HCT116 (cell line): ENCODE measurements around the gene MCM8. TPM values are rescaled to one million over a fixed set of nuclear protein-coding genes. Genes with fewer than 3 reads are reported as not detected.

Source experiments
- ATAC-seq: fragments of 200-7000 bp; cut with Tn5 transposase; 2 replicates; pipeline ENCODE4 v1.9.1; 2020; ENCODE audit warnings: mild to moderate bottlenecking, moderate library complexity
- BruUV-seq: library from RNA; stranded (reverse); fragments of 400-500 nt; replicated peaks from 2 replicates; lab custom pipeline; 2021; lab: Mats Ljungman, UMichigan
- CTCF ChIA-PET: fragments of 300-600 bp; sonication (Branson Sonifier 250); formaldehyde crosslinking; loops from one replicate; lab custom pipeline; 2021; ENCODE audit warnings: antibody characterized with exemption; lab: Charles Lee
- POLR2A ChIA-PET: fragments of 300-600, 350-600 bp; sonication (Branson Sonifier 250); formaldehyde crosslinking; loops from one replicate; lab custom pipeline; 2021; ENCODE audit warnings: antibody characterized with exemption; lab: Charles Lee
- RAD21 ChIA-PET, 2 experiments: fragments of 300-600 bp; sonication (Branson Sonifier 250); formaldehyde crosslinking; loops; one replicate each; lab custom pipeline; 2023; ENCODE audit warnings: low total read pairs in 2 of 2; ENCODE audit not compliant: uncharacterized antibody in 2 of 2, unreplicated experiment in 2 of 2, low non-redundant PET in 1 of 2; lab: Charles Lee
- DNase-seq: peaks from one replicate; pipeline ENCODE4 v3.0.0-alpha.2; 2010; ENCODE audit warnings: low read depth, low spot score
- H2AFZ ChIP-seq: fragments of 200-600 bp; shearing (Covaris generic), sonication (generic); 2 replicates; pipeline ENCODE4 v1.6.1; 2017; ENCODE audit warnings: low read depth, mixed run types, mixed read lengths, antibody characterized with exemption, low read length; ENCODE audit not compliant: poor library complexity, severe bottlenecking
- H3K27ac ChIP-seq: 2 replicates; pipeline ENCODE4 v1.5.1; 2012; ENCODE audit warnings: low read depth, low read length
- H3K27me3 ChIP-seq: fragments of 200-600 bp; sonication (generic); 2 replicates; pipeline ENCODE4 v1.6.1; 2016; ENCODE audit warnings: mixed run types, low read length, mixed read lengths; ENCODE audit not compliant: insufficient read depth
- H3K36me3 ChIP-seq, 2 experiments: fragments of 200-500 bp in 1 of 2; fragments of 200-600 bp in 1 of 2; sonication (Bioruptor generic) in 1 of 2; sonication (generic) in 1 of 2; 2 replicates each; pipeline versions ENCODE4 v1.5.1 to v1.6.1; 2014 to 2016; ENCODE audit warnings: low read length in 2 of 2, inconsistent platforms in 1 of 2, mixed read lengths in 1 of 2, mixed run types in 1 of 2; ENCODE audit not compliant: insufficient read depth in 2 of 2, control insufficient read depth in 1 of 2
- H3K4me1 ChIP-seq, 2 experiments: fragments of 200-600 bp in 1 of 2; sonication (generic) in 1 of 2; 2 replicates each; pipeline versions ENCODE4 v1.5.1 to v1.6.1; 2012 to 2017; ENCODE audit warnings: low read length in 2 of 2, inconsistent platforms in 1 of 2, mild to moderate bottlenecking in 1 of 2, mixed read lengths in 1 of 2, mixed run types in 1 of 2, moderate library complexity in 1 of 2; ENCODE audit not compliant: insufficient read depth in 2 of 2, control insufficient read depth in 1 of 2
- H3K4me2 ChIP-seq: fragments of 200-600 bp; sonication (generic); 2 replicates; pipeline ENCODE4 v1.6.1; 2017; ENCODE audit warnings: mixed run types, low read length, mixed read lengths
- H3K4me3 ChIP-seq, 2 experiments: fragments of 200-600 bp in 1 of 2; sonication (generic) in 1 of 2; replicated peaks in 1 of 2; 2 replicates each; pipeline ENCODE4 v1.5.1; 2011 to 2016; ENCODE audit warnings: low read length in 2 of 2, control low read depth in 1 of 2, low read depth in 1 of 2, mild to moderate bottlenecking in 1 of 2, mixed read lengths in 1 of 2, mixed run types in 1 of 2
- H3K79me2 ChIP-seq: fragments of 200-600 bp; sonication (generic); 2 replicates; pipeline ENCODE4 v1.6.1; 2017; ENCODE audit warnings: mild to moderate bottlenecking, mixed run types, low read length, moderate library complexity, mixed read lengths; ENCODE audit not compliant: insufficient read depth
- H3K9ac ChIP-seq: fragments of 200-600 bp; sonication (generic); 2 replicates; pipeline ENCODE4 v1.6.1; 2016; ENCODE audit warnings: low read length, mixed read lengths
- H3K9me2 ChIP-seq: fragments of 200-600 bp; sonication (generic), shearing (Covaris generic); 2 replicates; pipeline ENCODE4 v1.6.1; 2017; ENCODE audit warnings: mixed run types, mild to moderate bottlenecking, moderate library complexity; ENCODE audit not compliant: insufficient read depth
- H3K9me3 ChIP-seq, 2 experiments: fragments of 200-500 bp in 1 of 2; fragments of 200-600 bp in 1 of 2; sonication (Bioruptor generic) in 1 of 2; sonication (generic) in 1 of 2; 2 replicates each; pipeline ENCODE4 v1.6.1; 2014 to 2017; ENCODE audit warnings: low read length in 2 of 2, mixed read lengths in 2 of 2, inconsistent platforms in 1 of 2, low read depth in 1 of 2, mild to moderate bottlenecking in 1 of 2, mixed run types in 1 of 2, moderate library complexity in 1 of 2; ENCODE audit not compliant: control insufficient read depth in 1 of 2, insufficient read depth in 1 of 2
- H4K20me1 ChIP-seq: fragments of 200-600 bp; sonication (generic), shearing (Covaris generic); 2 replicates; pipeline ENCODE4 v1.6.1; 2017; ENCODE audit warnings: mixed run types, mild to moderate bottlenecking, moderate library complexity; ENCODE audit not compliant: insufficient read depth
- CEBPB ChIP-seq: IDR thresholded peaks from 2 replicates; pipeline ENCODE4 v1.6.1; 2012; ENCODE audit warnings: low read depth
- CTCF ChIP-seq, 3 experiments: fragments of 200-600 bp in 1 of 3; sonication (generic) in 1 of 3; IDR thresholded peaks in 2 of 3; conservative IDR thresholded peaks in 1 of 3; 2 replicates each; pipeline ENCODE4 v1.5.1; 2012 to 2017; ENCODE audit warnings: low read depth in 2 of 3, low read length in 2 of 3, antibody characterized with exemption in 1 of 3, borderline replicate concordance in 1 of 3, control low read depth in 1 of 3, mild to moderate bottlenecking in 1 of 3, mixed read lengths in 1 of 3, mixed run types in 1 of 3, moderate library complexity in 1 of 3; ENCODE audit not compliant: insufficient read depth in 1 of 3
- EGR1 ChIP-seq: IDR thresholded peaks from 2 replicates; pipeline ENCODE4 v1.6.1; 2012; ENCODE audit warnings: low read depth
- EZH2 ChIP-seq: fragments of 200-600 bp; sonication (generic); IDR thresholded peaks from 2 replicates; pipeline ENCODE4 v1.6.1; 2017; ENCODE audit warnings: antibody characterized with exemption, mixed run types
- EZH2phosphoT487 ChIP-seq: fragments of 200-600 bp; IDR thresholded peaks from 2 replicates; pipeline ENCODE4 v1.6.1; 2018; ENCODE audit warnings: antibody characterized with exemption, borderline replicate concordance
- FOSL1 ChIP-seq: IDR thresholded peaks from 2 replicates; pipeline ENCODE4 v1.6.1; 2012; ENCODE audit warnings: low read depth
- MAX ChIP-seq: IDR thresholded peaks from 2 replicates; pipeline ENCODE4 v1.6.1; 2012
- RAD21 ChIP-seq: IDR thresholded peaks from 2 replicates; pipeline ENCODE4 v1.6.1; 2012; ENCODE audit warnings: low read depth, mild to moderate bottlenecking
- SIN3A ChIP-seq: IDR thresholded peaks from 2 replicates; pipeline ENCODE4 v1.6.1; 2012; ENCODE audit warnings: low read depth
- YY1 ChIP-seq: IDR thresholded peaks from 2 replicates; pipeline ENCODE4 v1.6.1; 2011; ENCODE audit warnings: low read length, low read depth, moderate library complexity, mild to moderate bottlenecking; ENCODE audit not compliant: insufficient replicate concordance; ENCODE audit errors: extremely low read depth
- ZBTB33 ChIP-seq: IDR thresholded peaks from 2 replicates; pipeline ENCODE4 v1.6.1; 2011; ENCODE audit warnings: mild to moderate bottlenecking, low read length, moderate library complexity; ENCODE audit not compliant: insufficient replicate concordance; ENCODE audit errors: extremely low read depth
- intact Hi-C: fragments of 100-400 bp; cut with micrococcal nuclease; formaldehyde crosslinking; loops from 2 replicates; pipeline ENCODE4 v1.10.0; 2022
- total RNA-seq: library from RNA; stranded (reverse); gene quantifications from one replicate; pipeline ENCODE4 v1.2.1, GENCODE V29; 2021; ENCODE audit not compliant: unreplicated experiment

The MCM8 gene
- total RNA-seq, 1 experiment from 2014 or later: 21.9 TPM

GRCh38 chr20:6017467-6017866, 67.0 kb downstream of the MCM8 start:
- H3K9ac ChIP-seq: no peak overlapping the region
- H3K4me2 ChIP-seq: no peak overlapping the region
- ChIA-PET CTCF (no interaction called here), POLR2A (no interaction called here), RAD21 (no interaction called here)
- no peak overlapping the region for H2AFZ ChIP-seq
- H4K20me1 ChIP-seq: peaks cover 4% of the 10 kb centered on the region; the same call in 1 of the 2 replicates
- ATAC-seq (no peak), DNase-seq (no peak)
- no peaks in the 10 kb centered on the region for H3K27me3 ChIP-seq
- H3K9me3 ChIP-seq: no peaks in the 10 kb centered on the region
- peaks cover 14 to 23% of the 10 kb centered on the region in 2 experiments for H3K36me3 ChIP-seq
- no peaks in the 10 kb centered on the region for H3K4me1 ChIP-seq
- no peak overlapping the region for H3K27ac ChIP-seq
- H3K4me3 ChIP-seq: no peak overlapping the region
- TSS peak; percentile 2 for BruUV-seq
- intact Hi-C loops: no loop called here
- H3K9me2 ChIP-seq: no peaks in the 10 kb centered on the region
- no peak for TF ChIP-seq EGR1
- no peak for TF ChIP-seq ZBTB33
- H3K79me2 ChIP-seq: peaks cover 90% of the 10 kb centered on the region

- no peak for DNase-seq
- H3K36me3 ChIP-seq: peaks cover 18 to 21% of the 10 kb centered on the region in 2 experiments
- no peaks in the 10 kb centered on the region for H3K9me3 ChIP-seq
- H3K4me3 ChIP-seq: no peak overlapping the region
- RAD21 ChIA-PET: no interaction called here
- H3K27me3 ChIP-seq: no peaks in the 10 kb centered on the region
- peaks cover 4% of the 10 kb centered on the region; the same call in 1 of the 2 replicates for H4K20me1 ChIP-seq
- no peak for TF ChIP-seq RAD21
- no peak for TF ChIP-seq FOSL1
- no peak for TF ChIP-seq EZH2phosphoT487
- TF ChIP-seq CTCF (IDR thresholded peaks at IDR 0.05 in 2 of 3, conservative IDR thresholded peaks at IDR 0.05 in 1 of 3; ENCODE audit: borderline replicate concordance in 1 of 3, insufficient read depth in 1 of 3, low read depth in 2 of 3, low read length in 2 of 3): no peak
- no peak for TF ChIP-seq CEBPB
- TF ChIP-seq SIN3A: no peak
- no peak for TF ChIP-seq YY1
- no peak for TF ChIP-seq MAX
- no peak for TF ChIP-seq EZH2
- CTCF ChIA-PET: no interaction called here
- intact Hi-C loops: no loop called here
- no peaks in the 10 kb centered on the region for H3K9me2 ChIP-seq
- no peak overlapping the region for H2AFZ ChIP-seq
- no TSS peak for BruUV-seq
- H3K4me2 ChIP-seq: no peak overlapping the region
- H3K27ac ChIP-seq: no peak overlapping the region
- peaks cover 94% of the 10 kb centered on the region for H3K79me2 ChIP-seq
- ATAC-seq: no peak
- POLR2A ChIA-PET: no interaction called here
- no peak overlapping the region for H3K9ac ChIP-seq
- no peaks in the 10 kb centered on the region for H3K4me1 ChIP-seq
Observed at GRCh38 chr20:6017880-6018279, 67.4 kb downstream of the MCM8 start.
